ENCODE measurements around the gene LIAS.
"Not testable (repeated sequence)": the region's sequence is repeated elsewhere in the genome, so short reads cannot be mapped to it uniquely, and the experiment has no call there.

LIAS gene

GRCh38 chr4:39452860-39453587, 5.8 kb upstream of the LIAS start:
- DNase-seq = no peak

- DNase-seq = no peak
Measured at GRCh38 chr4:39453738-39454137, 5.1 kb upstream of the LIAS start.

GRCh38 chr4:39455486-39455885, 3.4 kb upstream of the LIAS start:
- no peak for DNase-seq

GRCh38 chr4:39456946-39457763, 1.7 kb upstream of the LIAS start:
- no peak for DNase-seq

- DNase-seq = not testable (repeated sequence)
Measured at GRCh38 chr4:39458161-39458504, 723 bp upstream of the LIAS start.

- DNase-seq = peak in 2 of 56 donors; percentile 1 to 11
Measured at GRCh38 chr4:39464886-39465501, 6.1 kb downstream of the LIAS start.

GRCh38 chr4:39466747-39467146, 7.9 kb downstream of the LIAS start:
- no peak for DNase-seq

GRCh38 chr4:39467464-39467863, 8.6 kb downstream of the LIAS start:
- DNase-seq = no peak

- DNase-seq = peak in 19 of 56 donors; percentile 4 to 45 (median 14)
Measured at GRCh38 chr4:39469429-39470077, 10.7 kb downstream of the LIAS start.

GRCh38 chr4:39470402-39470801, 11.5 kb downstream of the LIAS start:
- DNase-seq = no peak

- DNase-seq = no peak
Measured at GRCh38 chr4:39472396-39472795, 13.5 kb downstream of the LIAS start.

GRCh38 chr4:39476187-39476895, 17.5 kb downstream of the LIAS start:
- peak in 1 of 56 donors; percentile 2 for DNase-seq

GRCh38 chr4:39480251-39480650, 21.4 kb downstream of the LIAS start:
- DNase-seq = no peak

GRCh38 chr4:39480902-39481695, 22.2 kb downstream of the LIAS start:
- DNase-seq = no peak

GRCh38 chr4:39484582-39485272, 25.9 kb downstream of the LIAS start:
- DNase-seq = no peak

- DNase-seq = no peak
Measured at GRCh38 chr4:39486221-39486804, 27.5 kb downstream of the LIAS start.

- DNase-seq = no peak
Measured at GRCh38 chr4:39490322-39490721, 31.5 kb downstream of the LIAS start.

- DNase-seq = no peak
Measured at GRCh38 chr4:39494354-39494753, 35.5 kb downstream of the LIAS start.
